ENCODE measurements around the gene GMDS.

- TF ChIP-seq CHD1 (IDR thresholded peaks at IDR 0.05; ENCODE audit: low read depth, low read length) (no peak), MAFK (IDR thresholded peaks at IDR 0.05; ENCODE audit: low read depth, low read length) (no peak), USF2 (IDR thresholded peaks at IDR 0.05; ENCODE audit: low read depth, low read length) (no peak), POLR2A (IDR thresholded peaks at IDR 0.05; ENCODE audit: low read depth, low read length) (no peak), RAD21 (IDR thresholded peaks at IDR 0.05; ENCODE audit: low read length) (no peak), CTCF (conservative IDR thresholded peaks at IDR 0.05; ENCODE audit: low read depth, low read length) (no peak)
Measured at GRCh38 chr6:1704711-1705110, 540.7 kb downstream of the GMDS start.
